Adipose tissue (tissue), 3 donors: Measurements from ENCODE around the gene CTU2. TPM values are rescaled to one million over a fixed set of nuclear protein-coding genes. Genes with fewer than 3 reads are reported as not detected.
"Not testable (repeated sequence)": the region's sequence is repeated elsewhere in the genome, so short reads cannot be mapped to it uniquely, and the experiment has no call there.

Source experiments
- H3K27ac ChIP-seq: one replicate; pipeline ENCODE4 v1.5.1; 2013; ENCODE audit warnings: low read depth, low read length
- WGBS, 3 donors: extraction: QIAGEN DNeasy Blood & Tissue Kit; methylation state at CpG; one replicate each; pipeline ENCODE4 v1.1.7; 2013; 5-methylcytosine and 5-hydroxymethylcytosine counted together
- polyA plus RNA-seq, 3 donors: library from polyadenylated mRNA; stranded (reverse); fragments of 200-250 nt; gene quantifications; one replicate each; pipeline ENCODE4 v1.2.3, GENCODE V29; 2013
- donor health status: healthy with polysubstance abuse.
- donor health status: Bipolar disorder and iron deficiency.
- donor health status: healthy.

Gene CTU2
- polyA plus RNA-seq: 10 to 100 TPM in 2 of 3 donors, 1 to 10 TPM in 1; 9.5 to 19.3 (median 17.3) TPM

GRCh38 chr16:88706229-88706964 is at the start of gene CTU2, which contains the start of gene RNF166:
TSS of gene CTU2 (plus strand) at chr16:88706503. CDS start at chr16:88706531, 28 bp downstream.
TSS of gene RNF166 (minus strand) at chr16:88706408. CDS start at chr16:88706325, 83 bp downstream.
- no peak within 1 kb of the TSS for H3K27ac ChIP-seq
- 0 to 1% (median 0%) methylated on average over 65 to 86 of the region's 86 CpGs for WGBS, 3 donors

- H3K27ac ChIP-seq: no peak overlapping the region
- 90 to 94% (median 92%) methylated on average over 17 to 19 of the region's 19 CpGs for WGBS, 3 donors
Measured at GRCh38 chr16:88657371-88657770, 48.9 kb upstream of the CTU2 start.

GRCh38 chr16:88658714-88659113 is 47.6 kb upstream of the CTU2 start:
- 88 to 94% (median 89%) methylated on average over 10 to 15 of the region's 15 CpGs for WGBS, 3 donors
- H3K27ac ChIP-seq: no peak overlapping the region

- 92 to 95% (median 94%) methylated on average over 25 of the region's 25 CpGs for WGBS, 3 donors
- no peak overlapping the region for H3K27ac ChIP-seq
Measured at GRCh38 chr16:88659160-88659559, 47.1 kb upstream of the CTU2 start.

GRCh38 chr16:88661468-88661867 is 44.8 kb upstream of the CTU2 start:
- no peak overlapping the region for H3K27ac ChIP-seq
- WGBS, 3 donors: 83 to 90% (median 89%) methylated on average over 10 of the region's 10 CpGs

GRCh38 chr16:88662222-88662842 is 44.0 kb upstream of the CTU2 start:
- no peak overlapping the region for H3K27ac ChIP-seq
- WGBS, 3 donors: 1 to 2% (median 2%) methylated on average over 43 to 49 of the region's 49 CpGs

GRCh38 chr16:88662843-88663606 is 43.3 kb upstream of the CTU2 start, which contains the start of gene MVD:
TSS of gene MVD (minus strand) at chr16:88663091. CDS start at chr16:88663080, 11 bp downstream.
- WGBS, 3 donors: 0 to 1% (median 0%) methylated on average over 78 to 88 of the region's 88 CpGs
- peak within 1 kb of the TSS; percentile 54 for H3K27ac ChIP-seq

- H3K27ac ChIP-seq: no peak overlapping the region
- WGBS, 3 donors: 40 to 63% (median 61%) methylated on average over 4 of the region's 4 CpGs
Measured at GRCh38 chr16:88665148-88665547, 41.2 kb upstream of the CTU2 start.

- H3K27ac ChIP-seq: no peak overlapping the region
- 92 to 96% (median 95%) methylated on average over 3 of the region's 3 CpGs for WGBS, 3 donors
Measured at GRCh38 chr16:88665570-88665969, 40.7 kb upstream of the CTU2 start.

GRCh38 chr16:88667461-88667860 is 38.8 kb upstream of the CTU2 start:
- H3K27ac ChIP-seq: no peak overlapping the region
- WGBS, 3 donors: 57 to 75% (median 71%) methylated on average over 5 of the region's 5 CpGs

GRCh38 chr16:88669493-88669892 is 36.8 kb upstream of the CTU2 start:
- 88 to 95% (median 89%) methylated on average over 8 of the region's 8 CpGs for WGBS, 3 donors
- H3K27ac ChIP-seq: not testable (repeated sequence)

- WGBS, 3 donors: 49 to 68% (median 64%) methylated on average over 10 of the region's 10 CpGs
- H3K27ac ChIP-seq: no peak overlapping the region
Measured at GRCh38 chr16:88669980-88670379, 36.3 kb upstream of the CTU2 start.

GRCh38 chr16:88671806-88672205 is 34.5 kb upstream of the CTU2 start:
- 88 to 95% (median 90%) methylated on average over 23 of the region's 23 CpGs for WGBS, 3 donors
- H3K27ac ChIP-seq: no peak overlapping the region

- H3K27ac ChIP-seq: no peak overlapping the region
- 67 to 84% (median 82%) methylated on average over 11 of the region's 11 CpGs for WGBS, 3 donors
Measured at GRCh38 chr16:88672776-88673175, 33.5 kb upstream of the CTU2 start.

- 91 to 94% (median 92%) methylated on average over 19 of the region's 19 CpGs for WGBS, 3 donors
- H3K27ac ChIP-seq: no peak overlapping the region
Measured at GRCh38 chr16:88673716-88674379, 32.5 kb upstream of the CTU2 start.

- no peak overlapping the region for H3K27ac ChIP-seq
- 73 to 87% (median 78%) methylated on average over 22 of the region's 22 CpGs for whole genome bisulfite sequencing, 3 donors
Measured at GRCh38 chr16:88676502-88677242, 29.6 kb upstream of the CTU2 start.

GRCh38 chr16:88677721-88678120 is 28.6 kb upstream of the CTU2 start:
- 70 to 89% (median 82%) methylated on average over 12 to 13 of the region's 13 CpGs for WGBS, 3 donors
- H3K27ac ChIP-seq: no peak overlapping the region
